ENCODE results near the gene ABHD17A. TPM values are rescaled to one million over a fixed set of nuclear protein-coding genes. Genes with fewer than 3 reads are reported as not detected.

The ABHD17A gene
- total and polyA plus RNA-seq, 9 of the 15 experiments (the other 6 are each of a cell fraction or from before 2014, with no cell fraction given): 0.04 to 135 (median 21.8) TPM; not detected in 1

DNA sequence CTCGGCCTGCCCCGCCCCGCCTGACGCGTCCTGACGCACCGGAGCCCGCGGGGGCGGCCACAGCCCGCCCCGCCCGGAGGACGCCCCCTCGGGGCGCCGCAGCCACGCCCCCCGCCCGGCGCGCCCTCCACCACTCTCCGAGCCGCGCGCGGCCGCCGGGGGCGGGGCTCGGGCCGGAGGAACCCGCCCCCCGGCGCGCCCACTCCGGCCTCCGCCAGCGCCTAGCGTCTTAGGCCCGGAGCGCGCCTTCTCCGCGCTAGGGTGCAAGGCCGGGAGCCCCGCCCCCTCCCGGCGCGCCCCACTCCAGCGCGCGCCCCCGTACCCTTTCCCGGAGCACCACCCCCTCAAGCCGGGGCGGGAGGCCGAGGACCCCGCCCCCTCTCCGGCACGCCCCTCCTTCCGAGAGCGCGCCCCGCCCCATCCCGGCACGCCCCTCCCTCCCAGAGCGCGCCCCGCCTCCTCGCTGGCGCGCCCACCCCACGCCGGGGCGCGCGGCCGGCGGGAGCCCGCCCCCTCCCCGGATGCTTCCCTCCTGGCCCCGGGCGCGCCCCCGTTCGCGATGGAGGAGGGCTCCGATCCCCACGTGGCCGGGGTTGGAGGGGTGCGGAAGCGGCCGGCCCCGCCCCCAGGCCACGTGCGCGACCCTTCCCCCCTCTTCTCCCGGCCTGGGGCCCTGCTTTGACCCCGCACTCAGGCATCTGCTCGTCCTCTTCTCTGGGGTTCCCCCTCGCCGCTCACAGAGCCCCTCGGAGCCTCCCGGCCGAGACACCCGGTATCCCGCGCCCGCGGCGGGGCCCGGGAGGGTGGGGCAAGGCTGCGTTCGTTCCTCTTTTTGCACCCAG lies 21.4 kb downstream of the ABHD17A start (continued):
- TF ChIP-seq ZNF232 (CRISPR knock-in tag; IDR thresholded peaks at IDR 0.05) (no peak), TAF1 (IDR thresholded peaks at IDR 0.05; ENCODE audit: control insufficient read depth, extremely low read depth, insufficient read depth, low read length, severe bottlenecking) (no peak), NR1H2 (CRISPR knock-in tag; IDR thresholded peaks at IDR 0.05) (no peak), IRF2 (CRISPR knock-in tag; IDR thresholded peaks at IDR 0.05) (no peak), NR2C2 (CRISPR knock-in tag; IDR thresholded peaks at IDR 0.05) (no peak; the same call in 1 of the 2 replicates), NR2C2 (tag; IDR thresholded peaks at IDR 0.05) (peak; percentile 88), SRSF3 (IDR thresholded peaks at IDR 0.05; ENCODE audit: insufficient read depth, low read length) (no peak), MTF1 (CRISPR knock-in tag; IDR thresholded peaks at IDR 0.05; ENCODE audit: borderline replicate concordance) (no peak), E2F3 (CRISPR knock-in tag; IDR thresholded peaks at IDR 0.05) (0 out of 2 replicates have a peak, but pooled peaks have one; percentile 39), SP1 (CRISPR knock-in tag; IDR thresholded peaks at IDR 0.05) (peak; percentile 78), ZNF134 (CRISPR knock-in tag; conservative IDR thresholded peaks at IDR 0.05) (no peak), ZBTB49 (CRISPR knock-in tag; IDR thresholded peaks at IDR 0.05; ENCODE audit: borderline replicate concordance) (no peak)
- TF ChIP-seq, protein P1, sequence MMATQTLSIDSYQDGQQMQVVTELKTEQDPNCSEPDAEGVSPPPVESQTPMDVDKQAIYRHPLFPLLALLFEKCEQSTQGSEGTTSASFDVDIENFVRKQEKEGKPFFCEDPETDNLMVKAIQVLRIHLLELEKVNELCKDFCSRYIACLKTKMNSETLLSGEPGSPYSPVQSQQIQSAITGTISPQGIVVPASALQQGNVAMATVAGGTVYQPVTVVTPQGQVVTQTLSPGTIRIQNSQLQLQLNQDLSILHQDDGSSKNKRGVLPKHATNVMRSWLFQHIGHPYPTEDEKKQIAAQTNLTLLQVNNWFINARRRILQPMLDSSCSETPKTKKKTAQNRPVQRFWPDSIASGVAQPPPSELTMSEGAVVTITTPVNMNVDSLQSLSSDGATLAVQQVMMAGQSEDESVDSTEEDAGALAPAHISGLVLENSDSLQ (IDR thresholded peaks at IDR 0.05): no peak
- TF ChIP-seq, protein P2, sequence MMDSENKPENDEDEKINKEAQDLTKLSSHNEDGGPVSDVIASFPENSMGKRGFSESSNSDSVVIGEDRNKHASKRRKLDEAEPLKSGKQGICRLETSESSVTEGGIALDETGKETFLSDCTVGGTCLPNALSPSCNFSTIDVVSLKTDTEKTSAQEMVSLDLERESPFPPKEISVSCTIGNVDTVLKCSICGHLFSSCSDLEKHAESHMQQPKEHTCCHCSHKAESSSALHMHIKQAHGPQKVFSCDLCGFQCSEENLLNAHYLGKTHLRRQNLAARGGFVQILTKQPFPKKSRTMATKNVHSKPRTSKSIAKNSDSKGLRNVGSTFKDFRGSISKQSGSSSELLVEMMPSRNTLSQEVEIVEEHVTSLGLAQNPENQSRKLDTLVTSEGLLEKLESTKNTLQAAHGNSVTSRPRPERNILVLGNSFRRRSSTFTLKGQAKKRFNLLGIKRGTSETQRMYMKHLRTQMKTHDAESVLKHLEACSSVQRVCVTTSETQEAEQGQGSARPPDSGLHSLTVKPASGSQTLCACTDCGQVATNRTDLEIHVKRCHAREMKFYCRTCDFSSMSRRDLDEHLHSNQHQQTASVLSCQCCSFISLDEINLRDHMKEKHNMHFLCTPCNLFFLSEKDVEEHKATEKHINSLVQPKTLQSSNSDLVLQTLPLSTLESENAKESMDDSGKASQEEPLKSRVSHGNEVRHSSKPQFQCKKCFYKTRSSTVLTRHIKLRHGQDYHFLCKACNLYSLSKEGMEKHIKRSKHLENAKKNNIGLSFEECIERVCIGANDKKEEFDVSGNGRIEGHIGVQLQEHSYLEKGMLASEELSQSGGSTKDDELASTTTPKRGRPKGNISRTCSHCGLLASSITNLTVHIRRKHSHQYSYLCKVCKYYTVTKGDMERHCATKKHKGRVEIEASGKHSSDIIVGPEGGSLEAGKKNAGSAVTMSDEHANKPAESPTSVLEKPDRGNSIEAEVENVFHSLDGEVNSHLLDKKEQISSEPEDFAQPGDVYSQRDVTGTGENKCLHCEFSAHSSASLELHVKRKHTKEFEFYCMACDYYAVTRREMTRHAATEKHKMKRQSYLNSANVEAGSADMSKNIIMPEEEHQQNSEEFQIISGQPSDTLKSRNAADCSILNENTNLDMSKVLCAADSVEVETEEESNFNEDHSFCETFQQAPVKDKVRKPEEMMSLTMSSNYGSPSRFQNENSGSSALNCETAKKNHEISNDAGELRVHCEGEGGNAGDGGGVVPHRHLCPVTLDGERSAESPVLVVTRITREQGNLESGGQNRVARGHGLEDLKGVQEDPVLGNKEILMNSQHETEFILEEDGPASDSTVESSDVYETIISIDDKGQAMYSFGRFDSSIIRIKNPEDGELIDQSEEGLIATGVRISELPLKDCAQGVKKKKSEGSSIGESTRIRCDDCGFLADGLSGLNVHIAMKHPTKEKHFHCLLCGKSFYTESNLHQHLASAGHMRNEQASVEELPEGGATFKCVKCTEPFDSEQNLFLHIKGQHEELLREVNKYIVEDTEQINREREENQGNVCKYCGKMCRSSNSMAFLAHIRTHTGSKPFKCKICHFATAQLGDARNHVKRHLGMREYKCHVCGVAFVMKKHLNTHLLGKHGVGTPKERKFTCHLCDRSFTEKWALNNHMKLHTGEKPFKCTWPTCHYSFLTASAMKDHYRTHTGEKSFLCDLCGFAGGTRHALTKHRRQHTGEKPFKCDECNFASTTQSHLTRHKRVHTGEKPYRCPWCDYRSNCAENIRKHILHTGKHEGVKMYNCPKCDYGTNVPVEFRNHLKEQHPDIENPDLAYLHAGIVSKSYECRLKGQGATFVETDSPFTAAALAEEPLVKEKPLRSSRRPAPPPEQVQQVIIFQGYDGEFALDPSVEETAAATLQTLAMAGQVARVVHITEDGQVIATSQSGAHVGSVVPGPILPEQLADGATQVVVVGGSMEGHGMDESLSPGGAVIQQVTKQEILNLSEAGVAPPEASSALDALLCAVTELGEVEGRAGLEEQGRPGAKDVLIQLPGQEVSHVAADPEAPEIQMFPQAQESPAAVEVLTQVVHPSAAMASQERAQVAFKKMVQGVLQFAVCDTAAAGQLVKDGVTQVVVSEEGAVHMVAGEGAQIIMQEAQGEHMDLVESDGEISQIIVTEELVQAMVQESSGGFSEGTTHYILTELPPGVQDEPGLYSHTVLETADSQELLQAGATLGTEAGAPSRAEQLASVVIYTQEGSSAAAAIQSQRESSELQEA (IDR thresholded peaks at IDR 0.05; ENCODE audit: low read depth): no peak

Measured in K562 (cell line).